GM21529 (cell line): ENCODE measurements around the gene KARS1.
A peak's percentile ranks its signal among the peaks of the same experiment; 100 is the strongest.
"Not testable (repeated sequence)": the region's sequence is repeated elsewhere in the genome, so short reads cannot be mapped to it uniquely, and the experiment has no call there.

Source experiments
- ATAC-seq: cut with Tn5 transposase; IDR thresholded peaks from one replicate; pipeline ENCODE4 v1.9.1; 2021; ENCODE audit not compliant: unreplicated experiment

The KARS1 gene

DNA sequence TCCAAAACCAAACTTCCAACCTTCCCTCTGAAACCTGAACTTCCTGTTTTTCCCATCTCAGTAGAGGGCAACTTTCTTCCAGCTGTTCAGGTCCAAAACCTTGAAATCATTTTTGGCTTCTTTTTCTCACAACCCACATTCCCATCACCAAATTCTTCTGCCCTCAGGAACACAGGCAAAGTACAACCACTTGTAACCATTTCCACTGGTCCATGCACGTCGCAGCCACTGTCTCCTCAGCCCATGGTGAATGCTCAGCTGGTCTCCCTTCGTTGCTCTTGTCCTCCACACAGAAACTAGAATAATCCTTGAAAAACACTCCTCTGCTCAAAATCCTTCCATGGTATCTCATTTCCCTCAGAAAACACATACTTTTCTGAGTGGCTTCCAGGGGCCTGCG lies 20.7 kb downstream of the KARS1 start:
- ATAC-seq: no peak

DNA sequence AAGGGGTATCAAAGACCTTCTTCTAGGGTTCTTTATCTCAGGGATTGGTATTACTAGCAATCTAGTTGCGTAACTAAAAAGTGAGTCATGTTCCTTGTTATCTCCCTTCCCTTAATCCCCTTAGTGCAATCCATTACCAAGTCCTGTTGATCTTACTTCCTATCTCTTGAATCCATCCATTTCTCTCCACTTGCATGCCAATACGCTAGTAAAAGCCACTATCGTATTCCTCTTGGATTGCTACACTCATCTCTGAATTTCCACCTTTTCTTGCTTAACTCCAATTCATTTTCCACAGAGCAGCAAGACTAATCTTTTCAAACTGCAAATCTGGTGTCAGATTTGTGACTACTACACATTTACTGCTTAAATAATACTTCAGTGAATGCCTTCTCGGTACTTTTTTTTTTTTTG lies 22.5 kb downstream of the KARS1 start:
- no peak for ATAC-seq

DNA sequence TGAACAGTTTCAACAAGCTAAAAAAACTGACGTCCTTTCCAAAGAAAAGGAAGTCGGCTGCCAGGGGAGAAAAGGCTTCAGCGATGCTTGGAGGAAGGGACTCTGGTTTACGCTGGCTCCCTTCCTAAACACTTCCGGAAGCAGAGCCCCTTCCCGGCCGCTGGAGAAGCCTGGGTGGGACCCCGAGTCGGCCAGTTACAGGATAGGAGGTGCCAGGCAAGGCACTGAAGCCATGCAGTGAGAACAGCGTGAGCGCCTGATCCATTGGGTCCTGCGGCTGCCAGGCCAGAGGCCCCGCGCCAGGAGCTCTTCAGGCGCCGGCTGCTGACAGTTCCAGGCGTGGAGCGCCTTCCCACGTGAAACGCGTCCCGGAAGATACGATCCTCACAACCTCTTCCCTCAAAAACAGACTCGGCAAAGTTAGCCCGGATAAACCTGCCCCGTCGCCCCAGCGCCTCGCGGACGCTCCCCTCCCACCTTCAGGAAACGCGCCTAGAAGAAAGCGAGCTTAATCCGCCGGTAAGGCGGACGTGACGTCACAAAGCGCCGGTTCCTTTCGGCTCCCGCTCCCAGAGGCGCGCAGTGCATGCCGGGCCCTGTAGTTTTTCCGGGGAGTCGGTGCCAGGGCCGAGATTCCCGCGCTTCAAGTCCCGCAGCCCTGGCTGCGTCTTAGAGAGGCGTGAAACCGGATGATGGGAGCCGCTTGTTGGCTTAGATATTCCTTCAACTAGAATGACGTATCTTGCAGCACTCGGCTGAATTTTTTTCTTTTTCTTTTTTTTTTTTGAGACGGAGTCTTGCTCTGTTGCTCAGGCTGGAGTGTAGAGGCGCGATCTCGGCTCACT lies 24.5 kb downstream of the KARS1 start, which contains the start of gene ADAT1:
Gene ADAT1, minus strand, starts transcription at position 521 of the 845 bp plus-strand sequence. CDS start 2,482 bp downstream, outside the sequence.
- peak; percentile 90 for ATAC-seq

DNA sequence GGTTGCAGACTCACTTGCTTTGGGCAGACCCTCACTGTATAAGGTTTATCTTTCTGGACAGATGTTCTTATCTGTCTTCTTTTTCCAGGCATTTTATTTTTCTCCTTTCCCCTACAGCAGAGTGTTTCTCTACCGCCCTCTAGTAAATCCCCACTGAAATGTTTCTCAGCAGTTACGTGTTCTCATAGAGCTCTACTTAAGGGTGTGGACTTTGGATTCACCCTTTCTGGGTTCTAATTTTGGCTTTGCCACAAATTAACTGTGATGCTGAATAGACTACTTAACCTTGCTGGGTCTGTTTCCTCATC lies 26.3 kb downstream of the KARS1 start:
- ATAC-seq: peak; percentile 15

DNA sequence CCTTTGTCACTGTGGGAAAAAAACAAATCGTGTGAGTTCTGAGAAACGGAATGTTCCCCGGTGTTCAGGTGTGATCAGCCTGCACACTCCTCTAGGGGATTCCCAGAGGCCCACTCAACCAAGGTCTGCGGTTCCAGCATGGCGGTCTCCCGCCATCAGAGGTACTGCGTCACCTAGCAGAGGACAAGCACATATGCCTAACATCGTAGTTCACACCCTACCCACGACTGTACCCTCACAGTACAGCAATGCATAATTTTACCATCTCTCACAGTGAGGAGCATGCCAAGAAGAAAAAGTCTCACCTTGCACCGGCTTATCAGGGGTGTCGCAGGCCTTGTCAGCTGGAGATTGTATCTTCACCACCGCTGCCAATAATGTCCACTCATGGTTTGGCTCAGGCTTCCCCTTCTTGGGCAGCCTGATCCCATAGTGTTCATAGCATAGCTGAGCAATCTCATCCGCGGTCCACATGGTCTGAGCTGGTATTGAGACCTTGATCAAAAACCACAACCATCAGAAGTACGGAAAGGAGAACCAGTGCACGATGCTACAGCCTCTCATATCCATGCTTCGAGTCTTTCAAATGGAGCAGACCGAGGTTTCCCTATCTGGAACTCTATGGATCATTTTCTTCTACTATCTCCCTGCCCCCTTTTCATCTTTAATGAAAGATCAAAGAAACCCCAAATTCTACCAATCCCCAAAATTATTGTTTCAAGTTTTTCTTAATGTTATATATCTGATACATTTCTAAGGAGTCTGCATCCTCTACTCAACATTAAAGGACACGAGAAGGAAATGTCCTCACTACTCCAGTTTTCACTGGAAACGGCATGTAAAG lies 26.9 kb downstream of the KARS1 start:
- no peak for ATAC-seq

DNA sequence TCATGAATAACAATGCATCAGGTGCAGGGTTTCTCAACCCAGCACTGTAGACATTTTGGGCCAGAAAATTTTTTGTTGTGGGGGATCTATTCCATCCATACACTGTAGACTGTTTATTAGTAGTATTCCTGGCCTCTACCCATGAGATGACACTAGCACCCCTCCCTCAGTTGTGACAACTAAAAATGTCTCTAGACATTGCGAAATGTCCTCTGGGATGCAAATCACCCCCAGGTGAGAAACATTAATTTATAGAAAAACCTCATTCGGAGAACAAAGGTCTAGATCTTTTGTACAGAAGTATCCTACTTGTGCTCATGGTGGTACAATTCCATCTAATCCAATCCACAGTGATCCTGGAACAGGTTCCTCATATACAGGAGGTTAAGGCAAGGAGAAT lies 28.7 kb downstream of the KARS1 start:
- ATAC-seq: no peak

GRCh38 chr16:75617121-75617520 lies 30.3 kb downstream of the KARS1 start:
- ATAC-seq: no peak

GRCh38 chr16:75616521-75617010 lies 30.9 kb downstream of the KARS1 start:
- peak; percentile 44 for ATAC-seq

DNA sequence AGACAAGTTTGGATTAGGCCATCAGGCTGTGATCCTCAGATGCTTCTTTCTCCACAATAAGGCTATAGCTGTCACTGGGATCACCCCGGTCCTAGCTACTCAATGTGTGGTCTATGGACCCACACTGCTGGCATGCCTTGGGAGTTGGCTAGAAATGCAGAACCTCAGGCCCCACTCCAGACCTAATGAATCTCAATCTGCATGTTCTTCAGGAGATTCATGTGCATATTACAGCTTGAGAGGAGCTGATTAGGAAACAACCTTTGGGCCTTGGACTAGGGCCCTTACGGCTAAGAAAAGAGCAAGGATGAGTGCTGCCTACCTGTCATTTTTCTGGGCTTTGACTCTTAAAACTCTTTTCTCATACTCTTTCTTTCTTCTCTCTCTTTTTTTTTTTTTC lies 31.8 kb downstream of the KARS1 start:
- ATAC-seq: no peak

DNA sequence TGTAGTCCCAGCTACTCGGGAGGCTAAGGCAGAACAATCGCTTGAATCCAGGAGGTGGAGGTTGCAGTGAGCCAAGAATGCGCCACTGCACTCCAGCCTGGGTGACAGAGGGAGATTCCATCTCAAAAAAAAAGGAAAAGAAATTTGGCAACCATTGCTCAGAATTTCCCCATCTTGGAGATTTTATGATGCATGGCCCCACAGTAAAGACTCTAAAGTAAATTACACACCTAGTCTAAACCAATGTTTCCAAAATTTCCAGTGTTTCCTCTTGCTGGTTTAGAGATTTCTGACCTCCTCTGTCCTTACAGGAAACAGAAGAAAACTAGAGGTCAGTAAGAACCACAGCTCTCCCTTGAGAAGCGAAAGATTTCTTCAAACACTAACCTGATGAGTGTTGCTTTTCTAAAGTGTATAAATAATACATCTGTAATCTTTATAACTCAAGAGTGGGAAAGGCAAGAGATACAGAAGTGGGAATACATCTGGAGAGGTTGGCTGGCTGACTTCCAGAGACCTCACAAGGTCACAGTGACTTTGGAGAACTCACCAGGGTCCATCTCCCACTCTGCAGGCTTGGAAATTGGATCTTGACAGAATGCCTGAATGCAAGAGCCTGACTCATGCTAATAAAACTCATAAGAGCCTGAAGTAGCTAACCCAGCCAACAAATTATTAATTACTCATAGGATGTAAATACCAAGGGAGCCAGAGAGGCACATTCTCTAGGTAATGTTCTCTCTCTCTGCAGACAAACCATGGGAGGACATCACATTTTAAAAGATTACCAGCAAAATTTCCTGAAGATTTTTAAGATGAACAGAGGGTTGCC lies 33.2 kb downstream of the KARS1 start:
- ATAC-seq: no peak

DNA sequence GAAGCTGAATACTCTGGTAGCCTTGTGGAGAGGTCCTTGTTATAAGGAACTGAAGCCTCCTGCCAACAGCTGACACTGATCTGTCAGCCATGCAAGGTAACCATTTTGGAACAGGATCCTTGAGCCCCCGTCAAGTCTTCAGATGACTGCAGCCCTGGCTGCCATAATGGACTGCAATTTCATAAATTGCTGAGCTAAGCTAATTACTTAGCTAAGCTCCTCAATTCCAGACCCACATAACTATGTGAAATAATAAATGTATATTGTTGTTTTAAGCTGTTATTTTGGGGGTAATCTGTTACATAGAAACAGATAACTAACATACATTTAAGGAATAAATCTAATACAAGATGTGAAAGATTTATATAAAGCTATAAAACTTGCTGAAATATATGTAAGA lies 41.0 kb downstream of the KARS1 start:
- no peak for ATAC-seq

DNA sequence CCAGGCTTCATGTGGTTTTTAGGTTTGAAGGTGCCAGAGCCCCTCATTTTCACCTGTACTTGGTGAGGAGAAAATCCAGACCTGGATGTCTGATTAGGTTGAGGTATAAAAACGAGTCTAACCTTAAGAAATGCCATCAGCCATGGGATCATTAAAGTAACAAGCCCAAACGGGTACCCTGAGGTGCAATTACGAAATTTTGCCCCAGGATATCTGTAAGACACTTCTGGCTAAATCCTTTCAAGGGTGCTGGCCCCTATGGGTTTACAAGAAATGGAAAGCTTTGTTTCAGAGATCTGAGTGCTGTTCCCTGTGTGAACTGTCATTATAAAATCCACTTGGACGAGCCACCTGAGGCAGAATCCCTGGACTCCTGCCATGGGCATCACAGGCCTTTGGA lies 44.2 kb downstream of the KARS1 start:
- ATAC-seq: no peak

DNA sequence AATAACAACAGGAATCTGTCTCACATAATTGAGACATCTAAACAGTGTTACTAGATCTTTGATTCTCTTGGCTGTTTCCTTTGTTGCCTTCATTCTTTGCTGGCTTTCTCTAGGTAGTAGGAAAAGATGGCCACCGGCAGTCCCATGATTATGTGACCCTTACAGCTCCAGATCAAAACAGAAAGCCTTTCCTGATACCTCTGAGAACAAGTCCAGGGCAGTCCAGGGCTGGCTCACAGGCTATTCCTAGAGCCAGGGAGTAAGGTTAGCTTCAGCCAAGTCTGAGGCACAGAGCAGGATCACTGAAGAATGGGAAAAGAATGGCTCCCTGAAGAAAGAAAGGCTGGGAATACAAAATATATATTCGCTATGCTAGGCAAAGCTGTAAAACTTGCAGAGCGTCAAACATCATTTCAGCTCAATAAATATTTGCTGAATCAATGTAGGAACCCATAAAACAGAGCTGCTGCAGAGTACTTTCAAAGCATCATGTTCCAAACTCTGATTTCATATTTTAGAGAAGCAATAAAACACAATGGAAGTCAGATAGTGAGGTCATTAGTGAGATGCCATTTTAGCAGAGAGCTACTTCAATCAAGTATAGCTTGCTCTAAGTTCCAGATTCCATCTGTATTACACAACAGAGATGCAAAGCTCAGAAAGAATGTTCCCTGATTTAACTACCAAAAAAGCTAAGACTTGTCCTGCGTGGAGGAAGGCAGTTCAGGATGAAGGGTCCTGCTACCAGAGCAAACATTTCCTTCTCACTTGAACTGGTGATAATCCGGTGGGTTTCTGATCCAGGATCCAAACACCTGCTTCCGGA lies 47.8 kb downstream of the KARS1 start:
- ATAC-seq: no peak

DNA sequence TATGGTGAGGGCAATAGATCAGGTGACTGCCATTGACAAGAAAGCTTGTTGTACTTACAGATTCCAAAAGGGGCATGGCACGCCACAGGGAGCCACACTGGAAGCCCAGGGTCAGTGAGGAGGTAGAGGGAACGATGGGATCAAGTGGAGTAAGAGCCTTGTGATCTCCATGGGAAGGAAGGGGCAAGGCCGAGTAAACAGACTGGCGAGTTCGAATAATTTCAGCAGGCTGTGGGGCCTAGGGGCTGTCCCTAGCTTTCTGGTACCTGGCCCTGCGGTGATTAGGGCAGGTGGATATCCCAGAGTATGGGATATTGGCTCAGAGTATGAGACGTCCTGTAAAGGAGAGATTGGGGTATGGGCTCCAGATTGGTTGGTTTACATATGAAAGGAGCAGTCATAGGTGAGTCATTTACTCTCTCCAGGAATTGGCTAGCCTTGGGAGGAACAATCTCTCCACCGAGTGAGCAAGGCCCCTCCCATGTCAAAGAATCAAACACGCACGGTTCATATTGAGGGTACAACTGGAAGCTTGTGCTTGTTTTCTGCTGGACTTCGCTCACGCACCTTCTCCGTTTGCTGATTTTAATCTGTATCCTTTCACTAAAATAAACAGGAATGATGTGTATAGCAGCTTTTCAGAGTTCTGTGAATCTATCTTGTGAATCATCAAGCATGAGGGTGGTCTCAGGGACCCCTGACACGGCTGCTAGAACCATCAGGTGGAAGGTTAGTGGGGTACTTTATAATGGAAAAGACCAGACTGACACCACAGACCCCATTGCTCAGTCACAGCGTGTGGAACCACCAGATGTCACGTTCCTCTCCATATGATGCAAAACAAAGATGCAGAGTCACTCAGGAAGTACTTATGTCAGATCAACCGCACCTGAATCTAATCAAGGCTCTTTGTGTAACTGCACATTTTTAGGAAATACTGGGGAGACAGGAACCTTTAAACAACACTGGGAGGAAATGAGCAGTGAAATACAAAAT lies 53.3 kb downstream of the KARS1 start:
- no peak for ATAC-seq

DNA sequence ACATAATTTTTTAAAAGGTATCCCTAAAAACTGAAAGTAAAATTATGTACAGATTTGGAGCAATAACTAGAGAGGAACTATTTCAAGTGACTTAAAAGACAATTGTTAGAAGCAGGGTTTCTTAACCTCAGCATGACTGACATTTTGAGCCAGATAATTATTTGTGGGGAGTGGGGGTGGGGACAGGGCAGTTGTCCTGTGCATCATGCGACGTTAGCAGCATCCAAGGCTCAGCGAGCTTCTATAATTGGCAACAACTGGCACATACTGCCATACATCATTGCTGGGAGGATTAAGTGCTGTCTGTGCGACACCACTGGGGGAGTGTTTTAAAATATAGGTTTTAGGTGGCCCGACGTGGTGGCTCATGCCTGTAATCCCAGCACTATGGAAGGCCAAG lies 54.2 kb downstream of the KARS1 start:
- no peak for ATAC-seq

DNA sequence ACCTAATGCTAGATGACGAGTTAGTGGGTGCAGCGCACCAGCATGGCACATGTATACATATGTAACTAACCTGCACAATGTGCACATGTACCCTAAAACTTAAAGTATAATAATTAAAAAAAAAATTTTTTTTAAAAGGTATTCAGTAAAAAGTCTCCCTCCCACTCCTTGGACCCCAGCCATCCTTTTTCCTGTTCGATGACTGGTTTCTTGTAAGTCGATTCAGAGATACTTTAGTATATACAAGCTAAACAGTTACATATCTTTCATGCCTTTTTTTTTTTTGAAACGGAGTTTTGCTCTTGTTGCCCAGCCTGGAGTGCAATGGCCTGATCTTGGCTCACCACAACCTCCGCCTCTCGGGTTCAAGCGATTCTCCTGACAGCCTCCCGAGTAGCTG lies 55.5 kb downstream of the KARS1 start:
- not testable (repeated sequence) for ATAC-seq

- ATAC-seq: no peak
Observed at GRCh38 chr16:75590920-75591843, 56.3 kb downstream of the KARS1 start.

- ATAC-seq: no peak
Observed at GRCh38 chr16:75589306-75589705, 58.2 kb downstream of the KARS1 start.
